Tibial artery (tissue), 4 donors: Measurements from ENCODE around the gene ADAMTSL3.

Experiments used
- DNase-seq, 2 donors: peaks; one replicate each; pipeline ENCODE4 v3.0.0-alpha.2; 2019
- H3K27ac ChIP-seq, 2 donors: fragments of 200-600 bp; sonication (generic) in 1 of 2; 1 replicate in 1 of 2; 2 replicates in 1 of 2; pipeline ENCODE4 v1.5.1; 2018 to 2019; ENCODE audit warnings: mild to moderate bottlenecking in 1 of 2
- H3K27me3 ChIP-seq, 2 donors: fragments of 200-600 bp; sonication (generic) in 1 of 2; one replicate each; pipeline versions ENCODE4 v1.5.1 to v1.6.0; 2016 to 2019
- H3K36me3 ChIP-seq, 3 donors: fragments of 200-600 bp; sonication (generic) in 2 of 3; one replicate each; pipeline ENCODE4 v1.5.1; 2016 to 2019; ENCODE audit warnings: mild to moderate bottlenecking in 2 of 3
- H3K4me1 ChIP-seq, 4 donors: fragments of 200-600 bp; sonication (generic) in 2 of 4; 1 replicate in 3 of 4; 2 replicates in 1 of 4; pipeline ENCODE4 v1.5.1; 2016 to 2019
- H3K4me3 ChIP-seq, 2 donors: fragments of 200-600 bp; sonication (generic) in 1 of 2; 1 replicate in 1 of 2; 2 replicates in 1 of 2; pipeline ENCODE4 v1.5.1; 2018 to 2019; ENCODE audit warnings: mild to moderate bottlenecking in 2 of 2
- H3K9me3 ChIP-seq, 3 donors: fragments of 200-600 bp; sonication (generic) in 1 of 3; one replicate each; pipeline ENCODE4 v1.5.1; 2016 to 2019
- intact Hi-C: fragments of 100-400 bp; cut with DNase I; formaldehyde crosslinking; loops from one replicate; pipeline ENCODE4 v1.15.0; 2023; ENCODE audit warnings: low total_unique reads
- TF ChIP-seq, protein P1 (sequence below), 2 experiments: fragments of 200-600 bp in 1 of 2; fragments of 450-650 bp in 1 of 2; IDR thresholded peaks; one replicate each; pipeline ENCODE4 v1.5.1; 2017 to 2019; ENCODE audit warnings: antibody characterized with exemption in 2 of 2, mild to moderate bottlenecking in 1 of 2, moderate library complexity in 1 of 2

ADAMTSL3 gene

DNA sequence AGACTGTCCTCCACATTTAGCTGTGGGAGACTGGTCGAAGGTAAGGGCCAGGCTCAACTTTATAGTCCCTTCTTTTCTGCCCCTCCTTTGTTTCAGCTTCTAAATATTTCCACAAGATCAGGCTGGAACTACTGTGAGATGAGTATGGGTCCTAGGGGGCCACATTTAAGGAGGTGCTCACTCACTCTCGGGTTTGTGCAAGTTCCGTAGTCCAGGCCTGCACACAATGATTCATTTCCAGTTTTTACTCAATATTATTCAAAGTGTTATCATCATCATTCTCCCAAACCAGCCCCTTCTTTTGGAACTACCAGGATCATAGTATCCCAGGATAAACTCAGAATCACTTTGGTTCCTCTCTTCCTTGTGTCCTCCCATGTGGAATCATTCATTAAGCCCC lies 289.1 kb downstream of the ADAMTSL3 start:
- TF ChIP-seq, protein P1, sequence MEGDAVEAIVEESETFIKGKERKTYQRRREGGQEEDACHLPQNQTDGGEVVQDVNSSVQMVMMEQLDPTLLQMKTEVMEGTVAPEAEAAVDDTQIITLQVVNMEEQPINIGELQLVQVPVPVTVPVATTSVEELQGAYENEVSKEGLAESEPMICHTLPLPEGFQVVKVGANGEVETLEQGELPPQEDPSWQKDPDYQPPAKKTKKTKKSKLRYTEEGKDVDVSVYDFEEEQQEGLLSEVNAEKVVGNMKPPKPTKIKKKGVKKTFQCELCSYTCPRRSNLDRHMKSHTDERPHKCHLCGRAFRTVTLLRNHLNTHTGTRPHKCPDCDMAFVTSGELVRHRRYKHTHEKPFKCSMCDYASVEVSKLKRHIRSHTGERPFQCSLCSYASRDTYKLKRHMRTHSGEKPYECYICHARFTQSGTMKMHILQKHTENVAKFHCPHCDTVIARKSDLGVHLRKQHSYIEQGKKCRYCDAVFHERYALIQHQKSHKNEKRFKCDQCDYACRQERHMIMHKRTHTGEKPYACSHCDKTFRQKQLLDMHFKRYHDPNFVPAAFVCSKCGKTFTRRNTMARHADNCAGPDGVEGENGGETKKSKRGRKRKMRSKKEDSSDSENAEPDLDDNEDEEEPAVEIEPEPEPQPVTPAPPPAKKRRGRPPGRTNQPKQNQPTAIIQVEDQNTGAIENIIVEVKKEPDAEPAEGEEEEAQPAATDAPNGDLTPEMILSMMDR (IDR thresholded peaks at IDR 0.05) = no peak
- DNase-seq = no peak
- intact Hi-C loops = no loop called here
- no peak overlapping the region for H3K4me3 ChIP-seq
- H3K9me3 ChIP-seq = no peaks in the 10 kb centered on the region
- H3K4me1 ChIP-seq = no peaks in the 10 kb centered on the region
- H3K27me3 ChIP-seq = no peaks in the 10 kb centered on the region
- no peak overlapping the region for H3K27ac ChIP-seq
- peaks cover 19 to 49% (median 32%) of the 10 kb centered on the region in 3 donors for H3K36me3 ChIP-seq

DNA sequence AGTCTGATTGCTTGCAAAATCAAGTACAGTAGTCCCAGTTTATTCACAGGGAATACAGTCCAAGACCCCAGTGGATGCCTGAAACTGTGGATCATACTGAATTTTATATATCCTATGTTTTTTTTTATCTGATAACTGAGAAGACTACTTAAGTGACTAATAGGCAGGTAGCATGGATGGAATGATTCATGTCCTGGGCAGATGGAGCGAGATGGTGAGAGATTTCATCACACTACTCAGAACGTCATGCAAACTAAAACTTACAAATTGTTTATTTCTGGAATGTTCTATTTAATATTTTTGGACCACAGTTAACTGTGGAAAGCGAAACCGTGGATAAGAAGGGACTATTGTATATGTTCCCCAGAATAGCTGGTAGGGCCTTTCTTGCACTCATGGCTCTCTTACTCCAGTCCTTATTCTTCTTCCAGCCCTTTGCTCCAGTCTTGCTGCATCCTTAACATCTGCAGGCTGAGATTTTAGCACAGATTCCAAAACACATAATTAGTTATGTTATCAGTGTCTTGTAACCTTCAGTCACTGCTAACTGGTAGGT lies 290.0 kb downstream of the ADAMTSL3 start:
- TF ChIP-seq, protein P1 (IDR thresholded peaks at IDR 0.05) = no peak
- no peak for DNase-seq
- Histone ChIP-seq H3K36me3 (peaks cover 19 to 56% (median 35%) of the 10 kb centered on the region in 3 donors), H3K4me3 (no peak overlapping the region), H3K27ac (no peak overlapping the region), H3K27me3 (no peaks in the 10 kb centered on the region), H3K4me1 (no peaks in the 10 kb centered on the region), H3K9me3 (no peaks in the 10 kb centered on the region)
- intact Hi-C loops = no loop called here

DNA sequence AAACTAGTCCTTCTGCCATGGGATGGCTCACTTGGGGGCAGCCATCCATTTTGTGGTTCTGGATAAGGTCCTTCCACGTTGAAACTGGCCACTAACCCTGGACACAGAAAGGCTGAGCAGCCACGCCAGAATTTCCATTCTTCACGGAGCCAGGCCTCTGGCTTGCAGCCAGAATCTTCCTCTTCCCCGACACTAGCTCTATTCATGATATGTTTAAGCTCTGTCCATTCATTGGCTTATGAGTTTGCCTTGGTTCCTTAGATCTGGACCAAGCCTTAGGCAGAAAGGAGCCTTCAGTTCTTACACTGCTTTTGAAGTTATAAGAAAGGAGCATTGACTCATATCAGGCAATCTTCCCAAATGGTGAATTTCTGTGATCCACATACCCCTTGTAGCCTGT lies 293.2 kb downstream of the ADAMTSL3 start:
- no peak for DNase-seq
- intact Hi-C loops = no loop called here

DNA sequence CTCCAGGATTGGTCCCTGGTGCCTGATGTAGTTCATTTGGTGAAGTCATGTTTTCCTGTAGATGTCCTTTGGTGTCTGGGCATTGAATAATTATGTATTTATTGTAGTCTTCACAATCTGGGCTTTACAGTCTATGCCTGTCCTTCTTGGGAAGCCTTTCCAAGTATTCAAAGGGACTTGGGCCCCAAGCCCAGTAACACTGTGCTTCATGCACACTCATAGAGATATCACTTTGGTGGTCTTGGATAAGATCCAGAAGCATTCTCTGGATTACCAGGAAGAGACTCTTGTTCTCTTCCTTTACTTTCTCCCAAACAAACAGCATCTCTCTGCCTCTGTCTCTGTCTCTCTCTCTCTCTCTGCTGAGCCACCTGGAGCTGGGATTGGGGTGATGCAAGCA lies 300.6 kb downstream of the ADAMTSL3 start:
- DNase-seq = no peak
- peaks cover 8 to 44% (median 31%) of the 10 kb centered on the region in 3 donors for H3K36me3 ChIP-seq
- H3K27me3 ChIP-seq = no peaks in the 10 kb centered on the region
- TF ChIP-seq, protein P1 (IDR thresholded peaks at IDR 0.05) = no peak
- H3K27ac ChIP-seq = no peak overlapping the region
- no peaks in the 10 kb centered on the region for H3K4me1 ChIP-seq
- intact Hi-C loops = no loop called here
- no peaks in the 10 kb centered on the region for H3K9me3 ChIP-seq
- H3K4me3 ChIP-seq = no peak overlapping the region

More for the DNA sequence above, 293.2 kb downstream of the ADAMTSL3 start:
- Histone ChIP-seq H3K9me3 (no peaks in the 10 kb centered on the region), H3K27ac (no peak overlapping the region), H3K36me3 (peaks cover 19 to 59% (median 40%) of the 10 kb centered on the region in 3 donors), H3K4me1 (no peaks in the 10 kb centered on the region), H3K4me3 (no peak overlapping the region), H3K27me3 (no peaks in the 10 kb centered on the region)
- TF ChIP-seq, protein P1 (IDR thresholded peaks at IDR 0.05) = no peak

DNA sequence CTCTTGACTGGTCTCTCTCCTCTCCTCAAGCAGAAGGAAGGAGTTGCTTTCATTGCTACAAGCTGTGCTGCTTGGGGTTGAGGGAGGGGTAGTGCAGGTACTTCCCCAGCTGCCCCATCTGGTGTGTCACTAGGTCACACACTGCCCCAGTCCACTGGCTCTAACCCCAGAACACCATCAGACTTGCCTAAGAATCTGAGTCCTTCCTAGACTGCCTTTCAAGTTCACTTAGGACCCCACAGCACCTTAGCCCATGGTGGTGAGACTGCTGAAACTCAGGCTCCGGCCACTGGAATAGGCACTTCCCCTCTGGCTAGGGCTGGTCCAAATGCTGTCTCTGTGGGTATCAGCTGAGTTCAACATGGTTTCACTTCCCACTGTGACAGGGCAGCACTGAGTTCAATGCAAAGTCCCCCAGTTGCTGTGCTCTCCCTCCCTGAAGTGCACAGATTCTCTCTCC lies 301.9 kb downstream of the ADAMTSL3 start:
- Histone ChIP-seq H3K4me1 (no peaks in the 10 kb centered on the region), H3K36me3 (peaks cover 8 to 45% (median 30%) of the 10 kb centered on the region in 3 donors), H3K27me3 (no peaks in the 10 kb centered on the region), H3K27ac (no peak overlapping the region), H3K4me3 (no peak overlapping the region), H3K9me3 (no peaks in the 10 kb centered on the region)
- TF ChIP-seq, protein P1 (IDR thresholded peaks at IDR 0.05) = no peak
- DNase-seq = no peak
- intact Hi-C loops = no loop called here
